GM18868 (cell line): ENCODE measurements around the gene PPP4R2.

Experiments used
- ATAC-seq: cut with Tn5 transposase; IDR thresholded peaks from one replicate; pipeline ENCODE4 v1.9.1; 2021; ENCODE audit warnings: mild to moderate bottlenecking, moderate library complexity; ENCODE audit not compliant: unreplicated experiment

Gene PPP4R2

GRCh38 chr3:72996473-72997333 is at the start of gene PPP4R2:
Gene PPP4R2, plus strand, starts transcription at chr3:72996811. Its CDS starts 227 bp downstream, at chr3:72997038.
- ATAC-seq, result peak; percentile 87

DNA sequence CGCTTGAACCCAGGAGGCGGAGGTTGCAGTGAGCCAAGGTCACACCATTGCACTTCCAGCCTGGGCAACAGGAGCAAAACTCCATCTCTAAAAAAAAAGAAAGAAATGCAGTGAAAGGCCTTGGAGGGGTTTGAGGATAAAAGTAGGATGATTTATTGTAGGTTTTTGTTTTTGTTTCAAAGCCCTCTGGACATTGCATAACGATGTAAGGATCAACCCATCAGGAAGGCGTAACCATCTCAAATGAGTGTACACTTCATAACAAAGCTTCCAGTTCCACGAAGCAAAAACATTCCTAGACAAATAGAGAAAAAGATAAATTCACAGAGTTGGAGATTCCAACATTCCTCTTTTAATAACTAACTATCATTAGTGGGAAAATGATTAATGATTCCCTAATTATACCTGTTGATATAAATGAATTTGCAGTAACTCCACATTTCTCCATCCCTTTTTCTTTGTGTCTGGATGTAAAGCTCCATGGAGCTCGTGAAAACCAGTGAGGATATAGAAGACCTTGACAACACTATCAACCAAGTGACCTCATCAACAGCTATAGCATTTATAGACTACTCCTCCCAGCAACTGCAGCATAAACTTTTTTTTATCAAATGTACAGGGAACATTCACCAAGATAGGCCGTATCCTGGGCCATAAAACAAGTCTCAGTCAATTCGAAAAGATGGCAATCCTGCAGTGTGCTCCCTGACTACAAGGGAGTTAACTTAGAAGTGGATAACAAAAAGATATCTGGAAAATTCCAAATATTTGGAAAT is 48.7 kb upstream of the PPP4R2 start:
- ATAC-seq, result no peak

- ATAC-seq, result no peak
Measured at GRCh38 chr3:72949016-72949415, 47.6 kb upstream of the PPP4R2 start.

DNA sequence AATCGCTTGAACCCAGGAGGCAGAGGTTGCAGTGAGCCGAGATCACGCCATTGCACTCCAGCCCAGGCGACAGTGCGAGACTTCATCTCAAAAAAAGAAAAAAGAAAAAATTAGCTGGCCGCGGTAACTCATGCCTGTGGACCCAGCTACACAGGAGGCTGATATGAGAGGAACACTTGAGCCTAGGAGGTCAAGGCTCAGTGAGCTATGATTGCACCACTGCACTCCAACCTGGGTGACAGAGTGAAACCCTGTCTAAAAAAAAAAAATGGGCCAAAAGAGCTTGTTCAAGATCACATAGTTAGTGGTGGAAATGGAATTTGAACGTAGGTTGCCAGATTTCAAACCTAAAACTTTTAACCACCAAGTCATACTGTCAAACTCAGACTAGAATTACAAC is 46.2 kb upstream of the PPP4R2 start:
- peak; percentile 56 for ATAC-seq

- peak; percentile 3 for ATAC-seq
Measured at GRCh38 chr3:72950801-72951200, 45.8 kb upstream of the PPP4R2 start.

DNA sequence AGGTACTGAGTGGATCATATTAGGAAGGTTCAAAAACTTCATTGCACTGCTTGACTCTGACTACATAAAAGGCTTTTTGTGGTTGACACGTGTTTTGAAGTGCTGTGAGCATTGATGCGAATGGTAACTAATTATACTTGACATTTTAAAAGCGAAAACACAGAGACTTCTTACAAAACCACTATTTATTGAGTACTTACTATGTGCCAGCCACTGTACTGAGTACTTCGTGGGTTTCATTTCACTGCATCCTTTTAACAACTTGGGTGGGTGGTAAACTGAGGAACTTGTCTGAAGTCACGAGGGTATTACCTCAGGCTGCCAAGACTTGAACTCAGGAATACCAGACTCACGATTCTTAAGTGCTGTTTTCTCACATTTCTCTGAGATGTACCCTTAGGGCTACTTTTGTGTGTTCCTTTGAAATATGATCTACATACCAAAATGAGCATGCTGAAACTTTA is 45.3 kb upstream of the PPP4R2 start:
- ATAC-seq, result peak; percentile 72

GRCh38 chr3:72953325-72953956 is 43.2 kb upstream of the PPP4R2 start:
- no peak for ATAC-seq

DNA sequence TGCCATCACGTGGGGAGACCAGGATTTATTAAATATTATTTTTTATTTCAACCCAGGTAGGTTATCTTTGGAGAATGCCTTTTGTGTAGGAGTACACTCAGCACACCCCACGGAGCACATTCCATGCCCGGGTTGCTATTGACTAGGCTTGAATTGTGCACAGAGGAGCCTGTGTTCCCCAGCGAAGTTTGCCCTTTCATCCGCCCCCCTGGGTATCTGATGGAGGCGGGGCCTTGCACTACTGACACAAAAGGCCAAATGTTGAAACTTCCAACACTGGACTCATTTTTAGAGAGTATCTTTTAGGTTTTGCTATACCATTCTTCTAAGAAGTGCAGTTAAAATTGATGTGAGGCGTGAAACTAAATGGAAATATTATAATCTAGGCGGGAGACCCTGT is 39.3 kb upstream of the PPP4R2 start:
- no peak for ATAC-seq

- ATAC-seq, result no peak
Measured at GRCh38 chr3:72959336-72959735, 37.3 kb upstream of the PPP4R2 start.

- no peak for ATAC-seq
Measured at GRCh38 chr3:72960812-72961518, 35.6 kb upstream of the PPP4R2 start.

DNA sequence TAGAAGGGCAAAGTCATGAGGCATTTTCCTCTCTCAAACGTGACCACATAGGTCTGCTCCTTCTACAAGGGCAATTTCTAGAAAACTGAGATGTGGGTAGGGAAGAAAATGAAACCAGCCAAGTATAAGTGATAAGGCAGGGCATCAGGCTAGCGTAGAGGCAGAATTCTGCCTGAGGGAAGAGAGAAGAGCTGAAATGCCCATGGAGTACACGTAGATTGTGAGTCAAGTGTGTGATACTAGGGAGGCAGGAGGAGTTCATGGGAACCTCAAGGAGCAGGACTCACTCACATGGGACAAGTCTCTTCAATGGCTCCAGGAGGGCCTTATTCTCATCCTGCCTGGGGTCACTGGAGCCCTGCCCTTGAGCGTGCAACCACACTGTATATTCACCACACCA is 34.9 kb upstream of the PPP4R2 start:
- no peak for ATAC-seq

GRCh38 chr3:72962317-72962716 is 34.3 kb upstream of the PPP4R2 start:
- no peak for ATAC-seq

DNA sequence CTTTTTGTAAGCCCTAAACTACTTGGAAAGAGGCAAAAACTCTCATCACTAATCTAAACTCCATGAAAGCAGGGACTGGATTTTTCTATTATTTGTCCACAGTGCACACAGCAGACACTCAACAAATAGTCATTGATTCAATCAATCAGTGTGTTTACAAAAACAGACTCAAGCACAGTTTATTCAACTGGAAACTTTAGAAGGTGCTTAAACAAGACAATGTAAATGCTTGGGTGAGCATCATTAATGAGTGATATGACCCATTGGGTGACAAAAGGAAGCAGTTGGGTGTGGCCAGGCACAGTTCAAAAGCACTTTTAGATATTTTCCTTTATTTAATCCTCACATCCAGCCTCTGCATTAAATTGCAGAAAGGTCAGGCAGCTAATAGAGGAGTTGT is 32.0 kb upstream of the PPP4R2 start:
- peak; percentile 51 for ATAC-seq

DNA sequence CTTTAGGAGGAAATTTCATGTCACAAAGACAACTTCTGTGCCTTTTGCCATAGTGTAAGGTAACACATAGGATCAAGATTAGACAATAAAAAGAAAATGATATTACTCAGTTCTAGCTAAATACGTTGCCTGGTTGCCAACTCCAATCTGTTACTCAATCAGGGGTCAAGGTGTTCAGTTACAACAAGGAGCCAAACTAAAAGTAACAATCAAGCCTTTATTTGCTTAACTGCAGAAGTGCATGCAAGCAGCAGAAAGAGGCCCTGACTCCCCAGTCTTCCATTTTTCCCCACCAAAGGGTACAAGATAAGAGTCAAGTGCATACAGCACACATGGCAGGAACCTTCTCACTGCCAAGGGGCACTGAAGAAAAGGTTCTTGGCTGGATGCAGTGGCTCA is 28.3 kb upstream of the PPP4R2 start:
- ATAC-seq, result no peak

GRCh38 chr3:72969766-72970165 is 26.8 kb upstream of the PPP4R2 start:
- no peak for ATAC-seq

- no peak for ATAC-seq
Measured at GRCh38 chr3:72970942-72971341, 25.7 kb upstream of the PPP4R2 start.

GRCh38 chr3:72972706-72973030 is 23.9 kb upstream of the PPP4R2 start:
- ATAC-seq, result no peak

DNA sequence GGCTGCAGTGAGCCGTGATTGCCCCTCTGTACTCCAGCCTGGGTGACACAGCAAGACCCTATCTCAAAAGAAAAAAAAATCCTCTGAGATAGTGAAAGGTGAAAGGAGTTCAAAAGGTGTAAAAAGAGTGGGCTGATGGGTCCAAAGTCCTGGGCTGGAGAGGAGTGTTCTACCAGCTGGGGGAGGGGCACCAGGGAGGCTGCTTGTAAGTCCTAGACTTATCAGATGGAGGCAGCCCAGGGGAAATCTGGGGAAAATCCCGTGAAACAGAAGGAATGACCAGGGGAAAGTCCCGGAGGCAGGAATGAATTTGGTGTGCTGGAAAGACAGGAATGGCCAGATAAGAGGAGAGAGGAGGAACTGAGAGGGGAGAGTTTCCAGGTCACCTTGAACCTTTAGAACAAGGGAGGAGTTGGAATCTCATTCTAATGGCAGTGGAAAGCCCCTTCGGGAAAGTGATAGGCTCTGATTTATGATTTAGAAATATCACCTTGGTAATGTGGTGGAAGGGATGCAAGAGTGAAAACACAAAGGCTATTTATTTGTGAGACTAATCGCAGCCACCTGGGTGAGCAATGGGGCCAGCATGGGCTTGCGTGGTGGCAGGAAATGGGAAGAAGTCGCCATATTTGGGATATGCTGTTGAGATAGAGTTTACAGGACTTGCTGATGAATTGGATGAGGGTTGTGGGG is 23.4 kb upstream of the PPP4R2 start:
- no peak for ATAC-seq

DNA sequence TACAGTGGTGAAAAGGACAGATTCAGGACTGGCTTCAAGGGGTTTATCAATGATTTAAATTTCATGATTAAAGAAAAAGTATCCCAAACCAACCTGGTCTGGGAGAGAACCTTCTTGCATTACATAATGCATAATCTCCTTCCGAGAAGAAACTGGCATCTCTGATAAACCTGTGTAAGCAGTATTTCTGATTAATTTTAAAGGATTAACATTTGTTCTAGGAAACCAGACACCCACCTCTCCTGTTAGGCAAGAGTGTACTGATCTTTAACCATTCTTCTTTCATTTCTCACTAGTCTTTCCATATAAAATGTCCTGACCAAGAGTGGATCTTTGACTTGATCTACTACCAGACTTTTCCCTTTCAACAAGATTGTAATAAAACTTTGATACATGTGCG is 22.8 kb upstream of the PPP4R2 start:
- ATAC-seq, result no peak

DNA sequence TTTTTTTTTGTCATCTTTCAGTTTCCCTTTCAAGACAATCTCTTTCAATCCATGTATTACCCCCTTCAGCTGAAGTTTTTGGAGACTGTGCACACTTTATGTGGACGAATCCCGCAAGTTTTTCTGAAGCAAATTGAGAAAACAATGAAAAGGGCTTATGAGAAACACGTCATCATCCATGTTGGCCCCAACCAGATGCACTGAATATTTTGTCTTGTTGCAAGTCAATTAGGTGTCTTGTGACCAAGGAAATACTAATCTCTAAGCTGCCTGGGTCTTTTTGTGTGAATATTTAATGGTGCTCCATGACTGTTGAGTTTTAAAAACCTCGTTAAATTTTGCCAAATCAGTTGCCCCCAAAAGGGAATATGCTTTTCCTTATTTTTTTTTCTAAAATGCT is 21.7 kb upstream of the PPP4R2 start:
- no peak for ATAC-seq
